ENCODE results near the gene LGR5. TPM values are rescaled to one million over a fixed set of nuclear protein-coding genes. Genes with fewer than 3 reads are reported as not detected.

LGR5 gene
- total RNA-seq, 1 experiment from 2014 or later: not detected

- Histone ChIP-seq H3K27ac (ENCODE audit: low read depth, low read length) (no peak overlapping the region), H3K9me2 (ENCODE audit: insufficient read depth) (no peaks in the 10 kb centered on the region), H4K20me1 (ENCODE audit: insufficient read depth) (no peaks in the 10 kb centered on the region), H3K9me3 (ENCODE audit: control insufficient read depth in 1 of 2, insufficient read depth in 1 of 2, low read depth in 1 of 2, low read length in 2 of 2) (no peaks in the 10 kb centered on the region), H2AFZ (ENCODE audit: low read depth, low read length, poor library complexity, severe bottlenecking) (no peak overlapping the region), H3K79me2 (ENCODE audit: insufficient read depth, low read length) (no peaks in the 10 kb centered on the region), H3K9ac (ENCODE audit: low read length) (no peak overlapping the region), H3K36me3 (ENCODE audit: control insufficient read depth in 1 of 2, insufficient read depth in 2 of 2, low read length in 2 of 2) (peaks cover 31 to 37% of the 10 kb centered on the region in 2 experiments), H3K27me3 (ENCODE audit: insufficient read depth, low read length) (no peaks in the 10 kb centered on the region), H3K4me2 (ENCODE audit: low read length) (no peak overlapping the region), H3K4me1 (ENCODE audit: control insufficient read depth in 1 of 2, insufficient read depth in 2 of 2, low read length in 2 of 2) (no peaks in the 10 kb centered on the region), H3K4me3 (replicated peaks in 1 of 2; ENCODE audit: low read depth in 1 of 2, low read length in 2 of 2) (no peak overlapping the region)
- intact Hi-C loops (cut with micrococcal nuclease): no loop called here
- BruUV-seq (replicated peaks): no TSS peak
- no peak for DNase-seq (ENCODE audit: low read depth, low spot score)
- CTCF ChIA-PET: no interaction called here
- no peak for ATAC-seq
- RAD21 ChIA-PET (ENCODE audit: low non-redundant PET in 1 of 2, low total read pairs in 2 of 2, uncharacterized antibody in 2 of 2, unreplicated experiment in 2 of 2): no interaction called here
- POLR2A ChIA-PET: no interaction called here
- no peak for TF ChIP-seq ZNF274 (IDR thresholded peaks at IDR 0.05; ENCODE audit: low read depth, low read length)
- TF ChIP-seq ZBTB33 (IDR thresholded peaks at IDR 0.05; ENCODE audit: extremely low read depth, insufficient replicate concordance, low read length): no peak
These were observed 168.1 kb downstream of the LGR5 start for GRCh38 chr12:71607494-71608330.

GRCh38 chr12:71610031-71610795, 170.6 kb downstream of the LGR5 start:
- intact Hi-C loops (cut with micrococcal nuclease): no loop called here
- H3K36me3 ChIP-seq (ENCODE audit: control insufficient read depth in 1 of 2, insufficient read depth in 2 of 2, low read length in 2 of 2): peaks cover 49 to 60% of the 10 kb centered on the region in 2 experiments
- no peak for DNase-seq (ENCODE audit: low read depth, low spot score)

More at GRCh38 chr12:71610031-71610795, 170.6 kb downstream of the LGR5 start:
- no peak for TF ChIP-seq JUND (IDR thresholded peaks at IDR 0.05)
- no peak for TF ChIP-seq FOSL1 (IDR thresholded peaks at IDR 0.05; ENCODE audit: low read depth)
- no peak for TF ChIP-seq ELF1 (IDR thresholded peaks at IDR 0.05; ENCODE audit: borderline replicate concordance, low read depth)
- no peak for TF ChIP-seq ZNF274 (IDR thresholded peaks at IDR 0.05; ENCODE audit: low read depth, low read length)
- ChIA-PET CTCF (no interaction called here), POLR2A (no interaction called here), RAD21 (ENCODE audit: low non-redundant PET in 1 of 2, low total read pairs in 2 of 2, uncharacterized antibody in 2 of 2, unreplicated experiment in 2 of 2) (no interaction called here)
- H3K4me2 ChIP-seq (ENCODE audit: low read length): no peak overlapping the region
- no peaks in the 10 kb centered on the region for H3K27me3 ChIP-seq (ENCODE audit: insufficient read depth, low read length)
- H4K20me1 ChIP-seq (ENCODE audit: insufficient read depth): no peaks in the 10 kb centered on the region
- H3K9me3 ChIP-seq (ENCODE audit: control insufficient read depth in 1 of 2, insufficient read depth in 1 of 2, low read depth in 1 of 2, low read length in 2 of 2): no peaks in the 10 kb centered on the region
- no peak overlapping the region for H3K9ac ChIP-seq (ENCODE audit: low read length)
- H3K4me1 ChIP-seq (ENCODE audit: control insufficient read depth in 1 of 2, insufficient read depth in 2 of 2, low read length in 2 of 2): no peaks in the 10 kb centered on the region
- ATAC-seq: no peak
- BruUV-seq (replicated peaks): no TSS peak
- no peaks in the 10 kb centered on the region for H3K9me2 ChIP-seq (ENCODE audit: insufficient read depth)
- H3K27ac ChIP-seq (ENCODE audit: low read depth, low read length): no peak overlapping the region
- H3K4me3 ChIP-seq (replicated peaks in 1 of 2; ENCODE audit: low read depth in 1 of 2, low read length in 2 of 2): no peak overlapping the region
- no peak overlapping the region for H2AFZ ChIP-seq (ENCODE audit: low read depth, low read length, poor library complexity, severe bottlenecking)
- H3K79me2 ChIP-seq (ENCODE audit: insufficient read depth, low read length): no peaks in the 10 kb centered on the region
